Measurements from ENCODE around the gene UMAD1.

The UMAD1 gene

GRCh38 chr7:7923818-7924217 lies 283.3 kb downstream of the UMAD1 start:
- TF ChIP-seq, protein P1, sequence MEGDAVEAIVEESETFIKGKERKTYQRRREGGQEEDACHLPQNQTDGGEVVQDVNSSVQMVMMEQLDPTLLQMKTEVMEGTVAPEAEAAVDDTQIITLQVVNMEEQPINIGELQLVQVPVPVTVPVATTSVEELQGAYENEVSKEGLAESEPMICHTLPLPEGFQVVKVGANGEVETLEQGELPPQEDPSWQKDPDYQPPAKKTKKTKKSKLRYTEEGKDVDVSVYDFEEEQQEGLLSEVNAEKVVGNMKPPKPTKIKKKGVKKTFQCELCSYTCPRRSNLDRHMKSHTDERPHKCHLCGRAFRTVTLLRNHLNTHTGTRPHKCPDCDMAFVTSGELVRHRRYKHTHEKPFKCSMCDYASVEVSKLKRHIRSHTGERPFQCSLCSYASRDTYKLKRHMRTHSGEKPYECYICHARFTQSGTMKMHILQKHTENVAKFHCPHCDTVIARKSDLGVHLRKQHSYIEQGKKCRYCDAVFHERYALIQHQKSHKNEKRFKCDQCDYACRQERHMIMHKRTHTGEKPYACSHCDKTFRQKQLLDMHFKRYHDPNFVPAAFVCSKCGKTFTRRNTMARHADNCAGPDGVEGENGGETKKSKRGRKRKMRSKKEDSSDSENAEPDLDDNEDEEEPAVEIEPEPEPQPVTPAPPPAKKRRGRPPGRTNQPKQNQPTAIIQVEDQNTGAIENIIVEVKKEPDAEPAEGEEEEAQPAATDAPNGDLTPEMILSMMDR (conservative IDR thresholded peaks at IDR 0.05; ENCODE audit: control insufficient read depth, insufficient read depth, low read depth, low read length), result no peak
- no peak overlapping the region for H3K4me3 ChIP-seq (ENCODE audit: control insufficient read depth, low read depth, low read length)
- DNase-seq (ENCODE audit: low read depth), result no peak

DNA sequence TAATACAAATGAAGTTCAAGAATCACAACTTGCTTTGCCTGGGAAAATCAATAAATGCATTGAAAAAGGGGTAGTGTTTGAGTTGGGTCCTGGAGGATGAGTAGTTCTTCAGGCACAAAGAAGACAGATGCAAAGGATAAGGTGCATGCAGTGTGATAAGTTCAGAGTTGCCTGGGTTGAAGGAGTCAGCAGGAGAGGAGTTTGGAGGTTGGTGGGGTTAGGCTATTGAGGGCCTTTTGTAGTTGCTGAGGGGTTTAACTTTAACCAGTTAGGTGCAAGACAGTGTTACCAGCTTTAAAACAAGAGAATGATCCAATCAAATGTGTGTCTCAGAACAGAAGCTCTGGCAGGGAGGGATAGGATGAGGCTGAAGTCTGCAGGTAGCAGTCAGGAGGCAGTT lies 283.8 kb downstream of the UMAD1 start:
- no peak overlapping the region for H3K4me3 ChIP-seq (ENCODE audit: control insufficient read depth, low read depth, low read length)
- no peak for DNase-seq (ENCODE audit: low read depth)
- TF ChIP-seq, protein P1 (conservative IDR thresholded peaks at IDR 0.05; ENCODE audit: control insufficient read depth, insufficient read depth, low read depth, low read length), result no peak

Data from fibroblast of mammary gland (primary cell).